PC-3 (cell line): ENCODE results near the gene OR5F1.

ENCODE experiments used
- EZH2 ChIP-seq: fragments of 300-600 bp; sonication (generic); IDR thresholded peaks from one replicate; pipeline ENCODE4 v1.6.1; 2017; ENCODE audit warnings: antibody characterized with exemption, mild to moderate bottlenecking, low read length; ENCODE audit not compliant: unreplicated experiment
- EZH2phosphoT487 ChIP-seq: fragments of 300-600 bp; sonication (generic); IDR thresholded peaks from 2 replicates; pipeline ENCODE4 v1.6.1; 2018; ENCODE audit warnings: mild to moderate bottlenecking, antibody characterized with exemption, low read length, borderline replicate concordance
- TF ChIP-seq, protein P1 (sequence below): fragments of 300-600 bp; sonication (generic); conservative IDR thresholded peaks from 2 replicates; pipeline ENCODE4 v1.5.1; 2017; ENCODE audit warnings: antibody characterized with exemption, low read depth, mild to moderate bottlenecking, low read length

DNA sequence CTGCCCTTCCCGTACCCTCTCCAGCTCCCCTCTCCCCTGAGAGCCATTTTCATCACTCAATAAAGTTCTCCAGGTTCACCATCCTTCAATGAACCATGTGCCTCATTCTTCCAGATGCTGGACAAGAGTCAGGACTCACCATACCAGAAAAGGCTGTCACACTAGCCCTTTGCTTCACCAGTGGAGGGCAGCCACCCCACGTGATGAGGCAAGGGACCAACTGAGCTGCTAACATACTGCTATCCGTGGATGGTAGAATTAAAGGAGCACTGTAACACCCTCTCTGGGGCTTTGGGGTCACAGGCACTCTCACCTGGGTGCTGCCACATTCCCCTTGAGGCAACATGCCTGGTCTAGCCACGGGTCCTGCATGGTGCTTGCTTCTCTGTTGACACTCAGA lies 45.1 kb downstream of the OR5F1 start:
- TF ChIP-seq, protein P1, sequence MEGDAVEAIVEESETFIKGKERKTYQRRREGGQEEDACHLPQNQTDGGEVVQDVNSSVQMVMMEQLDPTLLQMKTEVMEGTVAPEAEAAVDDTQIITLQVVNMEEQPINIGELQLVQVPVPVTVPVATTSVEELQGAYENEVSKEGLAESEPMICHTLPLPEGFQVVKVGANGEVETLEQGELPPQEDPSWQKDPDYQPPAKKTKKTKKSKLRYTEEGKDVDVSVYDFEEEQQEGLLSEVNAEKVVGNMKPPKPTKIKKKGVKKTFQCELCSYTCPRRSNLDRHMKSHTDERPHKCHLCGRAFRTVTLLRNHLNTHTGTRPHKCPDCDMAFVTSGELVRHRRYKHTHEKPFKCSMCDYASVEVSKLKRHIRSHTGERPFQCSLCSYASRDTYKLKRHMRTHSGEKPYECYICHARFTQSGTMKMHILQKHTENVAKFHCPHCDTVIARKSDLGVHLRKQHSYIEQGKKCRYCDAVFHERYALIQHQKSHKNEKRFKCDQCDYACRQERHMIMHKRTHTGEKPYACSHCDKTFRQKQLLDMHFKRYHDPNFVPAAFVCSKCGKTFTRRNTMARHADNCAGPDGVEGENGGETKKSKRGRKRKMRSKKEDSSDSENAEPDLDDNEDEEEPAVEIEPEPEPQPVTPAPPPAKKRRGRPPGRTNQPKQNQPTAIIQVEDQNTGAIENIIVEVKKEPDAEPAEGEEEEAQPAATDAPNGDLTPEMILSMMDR: no peak
- TF ChIP-seq EZH2phosphoT487 (no peak), EZH2 (no peak)
